Sigmoid colon (tissue), 7 donors: ENCODE measurements around the gene FAM13A. TPM values are rescaled to one million over a fixed set of nuclear protein-coding genes. Genes with fewer than 3 reads are reported as not detected.

Source experiments
- DNase-seq: peaks from one replicate; pipeline ENCODE4 v3.0.0-alpha.2; 2019
- H3K27ac ChIP-seq, 4 donors: fragments of 200-600 bp; sonication (generic); one replicate each; pipeline ENCODE4 v1.5.1; 2016 to 2019; ENCODE audit warnings: mild to moderate bottlenecking in 1 of 4
- H3K27me3 ChIP-seq, 3 donors: fragments of 200-600 bp; sonication (generic); one replicate each; pipeline ENCODE4 v1.5.1; 2019; ENCODE audit warnings: mild to moderate bottlenecking in 1 of 3
- H3K36me3 ChIP-seq, 4 donors: fragments of 200-600 bp; sonication (generic); one replicate each; pipeline ENCODE4 v1.5.1; 2016 to 2019
- H3K4me1 ChIP-seq, 4 donors: fragments of 200-600 bp; sonication (generic); one replicate each; pipeline ENCODE4 v1.5.1; 2017 to 2019
- H3K4me3 ChIP-seq, 4 donors: fragments of 200-600 bp; sonication (generic); one replicate each; pipeline ENCODE4 v1.5.1; 2017 to 2019; ENCODE audit warnings: mild to moderate bottlenecking in 2 of 4, moderate library complexity in 1 of 4
- H3K9me3 ChIP-seq, 4 donors: fragments of 200-600 bp in 3 of 4; sonication (generic) in 3 of 4; one replicate each; pipeline versions ENCODE4 v1.5.1 to v1.6.1; 2013 to 2019
- CTCF ChIP-seq, 4 experiments: fragments of 450-650 bp in 3 of 4; fragments of 200-600 bp in 1 of 4; IDR thresholded peaks; one replicate each; pipeline ENCODE4 v1.5.1; 2016 to 2019; ENCODE audit warnings: antibody characterized with exemption in 4 of 4, mild to moderate bottlenecking in 3 of 4, moderate library complexity in 2 of 4
- EP300 ChIP-seq, 4 donors: sonication (generic); formaldehyde crosslinking; IDR thresholded peaks; one replicate each; pipeline ENCODE4 v1.6.1; 2017; ENCODE audit warnings: antibody characterized with exemption in 4 of 4
- POLR2A ChIP-seq, 2 donors: fragments of 450-650 bp; IDR thresholded peaks; one replicate each; pipeline ENCODE4 v1.6.1; 2016; ENCODE audit warnings: antibody characterized with exemption in 2 of 2, mild to moderate bottlenecking in 2 of 2, moderate library complexity in 2 of 2
- POLR2AphosphoS5 ChIP-seq, 4 donors: sonication (generic); formaldehyde crosslinking; IDR thresholded peaks; one replicate each; pipeline ENCODE4 v1.6.1; 2017; ENCODE audit warnings: antibody characterized with exemption in 4 of 4
- WGBS, 2 donors: extraction: QIAGEN DNeasy Blood & Tissue Kit; methylation state at CpG; one replicate each; pipeline ENCODE4 v1.1.7; 2013; 5-methylcytosine and 5-hydroxymethylcytosine counted together
- intact Hi-C: fragments of 100-400 bp; cut with DNase I; formaldehyde crosslinking; loops from one replicate; pipeline ENCODE4 v1.15.1; 2023
- polyA plus RNA-seq, 3 donors: library from polyadenylated mRNA; stranded (reverse); fragments of 200-250 nt; gene quantifications; one replicate each; pipeline ENCODE4 v1.2.3, GENCODE V29; 2013
- total RNA-seq, 4 donors: library from RNA; depleted of rRNA; stranded (reverse); fragments of >200 nt; gene quantifications; one replicate each; pipeline ENCODE4 v1.1.0, GENCODE V29; 2016
- donor health status: healthy with polysubstance abuse.
- donor health status: Bipolar disorder and iron deficiency.
- donor health status: healthy.

FAM13A gene
- total and polyA plus RNA-seq, 7 donors: 9.9 to 49.7 (median 41.1) TPM

GRCh38 chr4:89009761-89010369, 47.1 kb downstream of the FAM13A start:
- no peak overlapping the region for H3K4me3 ChIP-seq

DNA sequence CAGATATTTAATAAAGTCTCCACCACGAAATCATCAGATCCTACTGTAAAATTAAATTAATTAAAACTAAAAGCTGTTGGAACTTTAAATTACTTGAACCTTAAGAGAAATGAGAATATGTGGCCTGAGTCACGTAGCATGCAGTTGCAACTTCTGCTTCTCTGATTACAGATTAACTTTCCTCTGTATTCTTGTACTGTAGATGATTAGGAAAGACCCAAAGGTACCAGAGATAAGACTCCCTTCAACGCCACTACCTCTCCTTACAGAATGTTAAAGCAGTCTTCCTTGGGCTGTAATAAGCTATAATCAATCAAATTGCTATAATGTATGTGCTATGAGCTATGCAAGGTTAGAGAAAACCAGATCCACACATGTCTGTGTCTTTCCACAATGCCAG, 47.9 kb downstream of the FAM13A start:
- H3K9me3 ChIP-seq: no peaks in the 10 kb centered on the region
- no peak overlapping the region for H3K4me3 ChIP-seq
- H3K36me3 ChIP-seq: peaks cover 0 to 33% (median 4%) of the 10 kb centered on the region in 4 donors
- no peak for DNase-seq
- TF ChIP-seq POLR2AphosphoS5 (IDR thresholded peaks at IDR 0.05) (no peak), POLR2A (IDR thresholded peaks at IDR 0.05) (no peak), CTCF (IDR thresholded peaks at IDR 0.05) (no peak), EP300 (IDR thresholded peaks at IDR 0.05) (no peak)
- 28 to 69% methylated on average over 3 of the region's 3 CpGs for WGBS, 2 donors
- H3K27me3 ChIP-seq: no peaks in the 10 kb centered on the region
- H3K27ac ChIP-seq: no peak overlapping the region
- intact Hi-C loops: no loop called here
- H3K4me1 ChIP-seq: no peaks in the 10 kb centered on the region

More at GRCh38 chr4:89009761-89010369, 47.1 kb downstream of the FAM13A start:
- Histone ChIP-seq H3K9me3 (no peaks in the 10 kb centered on the region), H3K27me3 (no peaks in the 10 kb centered on the region), H3K27ac (no peak overlapping the region), H3K36me3 (peaks cover 0 to 38% (median 4%) of the 10 kb centered on the region in 4 donors), H3K4me1 (no peaks in the 10 kb centered on the region)
- no peak for DNase-seq
- intact Hi-C loops: no loop called here
- TF ChIP-seq CTCF (IDR thresholded peaks at IDR 0.05): no peak
- no peak for TF ChIP-seq POLR2AphosphoS5 (IDR thresholded peaks at IDR 0.05)
- no peak for TF ChIP-seq EP300 (IDR thresholded peaks at IDR 0.05)
- no peak for TF ChIP-seq POLR2A (IDR thresholded peaks at IDR 0.05)
- 33 to 74% methylated on average over 5 of the region's 5 CpGs for WGBS, 2 donors

DNA sequence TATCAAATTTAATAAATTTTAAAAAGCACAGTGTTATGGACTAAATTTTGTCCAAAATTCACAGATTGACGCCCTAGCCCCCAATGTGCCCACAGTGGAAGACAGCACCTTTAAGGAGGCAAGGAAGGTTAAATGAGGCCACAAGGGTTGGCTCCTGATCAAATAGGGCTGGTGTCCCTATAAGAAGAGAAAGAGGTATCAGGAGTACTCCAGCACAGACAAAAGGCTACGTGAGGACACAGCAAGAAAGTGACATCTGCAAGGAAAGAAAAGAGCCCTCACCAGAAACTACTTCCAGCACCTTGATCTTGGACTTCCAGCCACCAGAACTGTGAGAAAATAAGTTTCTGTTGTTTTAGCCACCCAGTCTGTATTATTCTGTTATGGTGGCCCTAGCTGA, 48.8 kb downstream of the FAM13A start:
- Histone ChIP-seq H3K4me1 (no peaks in the 10 kb centered on the region), H3K27ac (no peak overlapping the region), H3K9me3 (no peaks in the 10 kb centered on the region), H3K4me3 (no peak overlapping the region), H3K36me3 (peaks cover 0 to 24% (median 0%) of the 10 kb centered on the region in 4 donors), H3K27me3 (no peaks in the 10 kb centered on the region)
- TF ChIP-seq CTCF (IDR thresholded peaks at IDR 0.05): no peak
- no peak for TF ChIP-seq POLR2AphosphoS5 (IDR thresholded peaks at IDR 0.05)
- TF ChIP-seq POLR2A (IDR thresholded peaks at IDR 0.05): no peak
- TF ChIP-seq EP300 (IDR thresholded peaks at IDR 0.05): no peak
- intact Hi-C loops: no loop called here
- 95 to 96% methylated on average over 2 of the region's 2 CpGs for WGBS, 2 donors
- no peak for DNase-seq

DNA sequence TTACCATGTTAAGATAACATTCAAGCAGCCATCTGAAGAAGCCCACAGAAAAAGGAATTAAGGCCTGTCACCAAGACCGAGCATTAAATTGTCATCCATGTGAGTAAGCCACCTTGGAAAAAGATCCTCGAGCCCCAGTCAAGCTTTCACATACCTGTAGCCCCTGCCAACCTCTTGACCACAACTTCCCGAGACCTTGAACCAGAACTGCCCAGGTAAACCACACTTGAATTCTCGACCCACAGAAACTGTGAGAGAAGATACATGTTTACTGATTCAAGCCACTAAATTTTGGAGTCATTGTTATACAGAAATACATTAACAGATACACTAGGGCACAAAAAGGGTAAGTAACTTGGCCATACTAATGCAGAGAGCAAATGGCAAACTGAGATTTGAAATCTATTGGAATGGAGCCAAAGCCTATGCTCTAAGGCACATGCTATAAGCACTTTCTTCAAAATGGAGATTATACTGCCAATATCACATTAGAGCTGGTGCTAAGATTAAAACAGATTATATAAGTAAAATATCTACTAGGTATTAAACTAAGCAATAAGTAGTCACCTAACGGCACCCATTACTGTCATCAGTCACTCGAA, 49.5 kb downstream of the FAM13A start:
- no peak for DNase-seq
- no peak overlapping the region for H3K4me3 ChIP-seq
- no peak overlapping the region for H3K27ac ChIP-seq
- H3K36me3 ChIP-seq: peaks cover 0 to 21% (median 0%) of the 10 kb centered on the region in 4 donors
- no peak for TF ChIP-seq CTCF (IDR thresholded peaks at IDR 0.05)
- TF ChIP-seq POLR2AphosphoS5 (IDR thresholded peaks at IDR 0.05): no peak
- no peak for TF ChIP-seq EP300 (IDR thresholded peaks at IDR 0.05)
- TF ChIP-seq POLR2A (IDR thresholded peaks at IDR 0.05): no peak
- H3K9me3 ChIP-seq: no peaks in the 10 kb centered on the region
- 85 to 95% methylated on average over 6 of the region's 6 CpGs for WGBS, 2 donors
- intact Hi-C loops: no loop called here
- no peaks in the 10 kb centered on the region for H3K27me3 ChIP-seq
- H3K4me1 ChIP-seq: peaks cover 0 to under 1% (median 0%) of the 10 kb centered on the region in 4 donors
